IPS-NIHi11 (cell line): ENCODE measurements around the gene QKI.
"Not testable (repeated sequence)": the region's sequence is repeated elsewhere in the genome, so short reads cannot be mapped to it uniquely, and the experiment has no call there.

ENCODE experiments used
- DNase-seq: peaks from one replicate; pipeline ENCODE4 v3.0.0; 2012; ENCODE audit warnings: mixed read lengths, low spot score

QKI gene

GRCh38 chr6:163439390-163439789, 24.9 kb downstream of the QKI start:
- not testable (repeated sequence) for DNase-seq

GRCh38 chr6:163439997-163440396, 25.5 kb downstream of the QKI start:
- DNase-seq = no peak

GRCh38 chr6:163442336-163442735, 27.8 kb downstream of the QKI start:
- DNase-seq = no peak

- no peak for DNase-seq
These were observed 29.6 kb downstream of the QKI start for GRCh38 chr6:163444077-163444476.

- no peak for DNase-seq
These were observed 32.0 kb downstream of the QKI start for GRCh38 chr6:163446549-163446948.

GRCh38 chr6:163449076-163449475, 34.6 kb downstream of the QKI start:
- no peak for DNase-seq

- no peak for DNase-seq
These were observed 39.9 kb downstream of the QKI start for GRCh38 chr6:163454425-163454824.

- DNase-seq = no peak
These were observed 41.0 kb downstream of the QKI start for GRCh38 chr6:163455552-163455951.

GRCh38 chr6:163457637-163458561, 43.4 kb downstream of the QKI start:
- peak; percentile 21 for DNase-seq

- no peak for DNase-seq
These were observed 44.5 kb downstream of the QKI start for GRCh38 chr6:163459007-163459406.

GRCh38 chr6:163459536-163459935, 45.0 kb downstream of the QKI start:
- no peak for DNase-seq

GRCh38 chr6:163460307-163460782, 45.8 kb downstream of the QKI start:
- no peak for DNase-seq

GRCh38 chr6:163461696-163462095, 47.2 kb downstream of the QKI start:
- DNase-seq = no peak

- DNase-seq = no peak
These were observed 48.7 kb downstream of the QKI start for GRCh38 chr6:163463180-163463579.

- no peak for DNase-seq
These were observed 49.3 kb downstream of the QKI start for GRCh38 chr6:163463795-163464194.

GRCh38 chr6:163466839-163467390, 52.4 kb downstream of the QKI start:
- no peak for DNase-seq

- DNase-seq = no peak
These were observed 54.2 kb downstream of the QKI start for GRCh38 chr6:163468738-163469137.

- DNase-seq = no peak
These were observed 55.0 kb downstream of the QKI start for GRCh38 chr6:163469459-163469985.

- no peak for DNase-seq
These were observed 56.1 kb downstream of the QKI start for GRCh38 chr6:163470611-163471010.

- DNase-seq = no peak
These were observed 60.1 kb downstream of the QKI start for GRCh38 chr6:163474581-163474980.

GRCh38 chr6:163476946-163477345, 62.4 kb downstream of the QKI start:
- DNase-seq = not testable (repeated sequence)

- DNase-seq = no peak
These were observed 68.6 kb downstream of the QKI start for GRCh38 chr6:163483107-163483506.

GRCh38 chr6:163485388-163485851, 70.9 kb downstream of the QKI start:
- DNase-seq = no peak
